ENCODE results near the gene ELF3.

DNA sequence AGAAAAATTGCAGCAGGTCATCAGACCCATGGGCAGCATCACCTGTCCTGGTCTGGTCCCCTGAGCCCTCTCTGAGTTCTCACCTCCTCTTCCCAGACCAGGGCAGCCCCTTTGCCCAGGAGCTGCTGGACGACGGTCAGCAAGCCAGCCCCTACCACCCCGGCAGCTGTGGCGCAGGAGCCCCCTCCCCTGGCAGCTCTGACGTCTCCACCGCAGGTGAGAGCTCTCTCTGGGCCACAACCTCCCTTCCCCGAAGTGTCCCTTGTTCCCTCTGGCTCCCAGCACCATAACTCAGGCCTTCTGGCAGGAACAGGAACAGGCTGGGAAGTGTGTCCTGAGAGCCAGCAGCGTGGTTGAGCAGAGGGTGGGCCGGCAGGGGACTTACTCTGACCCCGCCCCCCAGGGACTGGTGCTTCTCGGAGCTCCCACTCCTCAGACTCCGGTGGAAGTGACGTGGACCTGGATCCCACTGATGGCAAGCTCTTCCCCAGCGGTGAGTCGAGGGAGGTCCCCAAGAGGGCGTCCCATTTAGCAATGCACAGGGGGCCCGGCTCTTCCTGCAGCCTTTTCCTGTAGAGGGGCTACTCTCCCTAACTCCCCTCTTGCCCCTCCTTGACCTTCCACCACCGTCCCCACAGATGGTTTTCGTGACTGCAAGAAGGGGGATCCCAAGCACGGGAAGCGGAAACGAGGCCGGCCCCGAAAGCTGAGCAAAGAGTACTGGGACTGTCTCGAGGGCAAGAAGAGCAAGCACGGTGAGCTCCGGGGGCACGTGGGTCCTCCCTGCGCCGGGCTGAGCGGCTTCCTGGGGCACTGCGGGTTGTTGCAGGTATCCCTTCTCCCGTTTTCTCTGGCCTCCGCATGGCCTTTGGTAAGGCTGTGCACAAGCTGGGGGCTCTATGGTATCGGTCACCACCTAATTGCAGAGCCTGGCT is 2.4 kb downstream of the ELF3 start:
- no peak for TF ChIP-seq POLR2A (IDR thresholded peaks at IDR 0.05)
- TF ChIP-seq, protein P1, sequence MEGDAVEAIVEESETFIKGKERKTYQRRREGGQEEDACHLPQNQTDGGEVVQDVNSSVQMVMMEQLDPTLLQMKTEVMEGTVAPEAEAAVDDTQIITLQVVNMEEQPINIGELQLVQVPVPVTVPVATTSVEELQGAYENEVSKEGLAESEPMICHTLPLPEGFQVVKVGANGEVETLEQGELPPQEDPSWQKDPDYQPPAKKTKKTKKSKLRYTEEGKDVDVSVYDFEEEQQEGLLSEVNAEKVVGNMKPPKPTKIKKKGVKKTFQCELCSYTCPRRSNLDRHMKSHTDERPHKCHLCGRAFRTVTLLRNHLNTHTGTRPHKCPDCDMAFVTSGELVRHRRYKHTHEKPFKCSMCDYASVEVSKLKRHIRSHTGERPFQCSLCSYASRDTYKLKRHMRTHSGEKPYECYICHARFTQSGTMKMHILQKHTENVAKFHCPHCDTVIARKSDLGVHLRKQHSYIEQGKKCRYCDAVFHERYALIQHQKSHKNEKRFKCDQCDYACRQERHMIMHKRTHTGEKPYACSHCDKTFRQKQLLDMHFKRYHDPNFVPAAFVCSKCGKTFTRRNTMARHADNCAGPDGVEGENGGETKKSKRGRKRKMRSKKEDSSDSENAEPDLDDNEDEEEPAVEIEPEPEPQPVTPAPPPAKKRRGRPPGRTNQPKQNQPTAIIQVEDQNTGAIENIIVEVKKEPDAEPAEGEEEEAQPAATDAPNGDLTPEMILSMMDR (IDR thresholded peaks at IDR 0.05), result no peak
